Bronchial epithelial cell (primary cell): ENCODE results near the gene DYNC2LI1. TPM values are rescaled to one million over a fixed set of nuclear protein-coding genes. Genes with fewer than 3 reads are reported as not detected.

Source experiments
- DNase-seq: peaks from one replicate; pipeline ENCODE4 v3.0.0-alpha.2; 2010; ENCODE audit warnings: low read depth
- FAIRE-seq: peaks from 2 replicates; lab custom pipeline; 2011; peaks lifted over from hg19 to GRCh38; lab: Jason Lieb, UNC
- H3K27me3 ChIP-seq: 2 replicates; pipeline ENCODE4 v1.5.1; 2011; ENCODE audit warnings: low read length; ENCODE audit not compliant: control insufficient read depth, insufficient read depth
- H3K36me3 ChIP-seq: 2 replicates; pipeline ENCODE4 v1.5.1; 2011; ENCODE audit warnings: low read length; ENCODE audit not compliant: control insufficient read depth, insufficient read depth
- H3K4me3 ChIP-seq: 2 replicates; pipeline ENCODE4 v1.5.1; 2011; ENCODE audit warnings: mild to moderate bottlenecking, low read depth, low read length, control low read depth
- CTCF ChIP-seq: IDR thresholded peaks from 2 replicates; pipeline ENCODE4 v1.5.1; 2011; ENCODE audit warnings: mild to moderate bottlenecking, moderate library complexity, low read length, control low read depth, inconsistent platforms; ENCODE audit not compliant: insufficient read depth, severe bottlenecking
- total RNA-seq: library from RNA; depleted of rRNA; stranded (reverse); fragments of >200 nt; gene quantifications from 2 replicates; pipeline ENCODE4 v1.2.1, GENCODE V29; 2014

The DYNC2LI1 gene
- total RNA-seq, 1 donor from 2014 or later = 8.2 TPM

GRCh38 chr2:43826305-43827250 lies 52.7 kb downstream of the DYNC2LI1 start:
- TF ChIP-seq CTCF = no peak
- Histone ChIP-seq H3K36me3 (no peaks in the 10 kb centered on the region), H3K4me3 (no peak overlapping the region), H3K27me3 (peaks cover 5% of the 10 kb centered on the region)
- DNase-seq (no peak), FAIRE-seq (no peak)

- TF ChIP-seq CTCF = no peak
- no peak for FAIRE-seq
- peaks cover 8% of the 10 kb centered on the region for H3K27me3 ChIP-seq
- DNase-seq = no peak
- H3K4me3 ChIP-seq = no peak overlapping the region
- H3K36me3 ChIP-seq = no peaks in the 10 kb centered on the region
These were observed 57.9 kb downstream of the DYNC2LI1 start for GRCh38 chr2:43831543-43832294.

DNA sequence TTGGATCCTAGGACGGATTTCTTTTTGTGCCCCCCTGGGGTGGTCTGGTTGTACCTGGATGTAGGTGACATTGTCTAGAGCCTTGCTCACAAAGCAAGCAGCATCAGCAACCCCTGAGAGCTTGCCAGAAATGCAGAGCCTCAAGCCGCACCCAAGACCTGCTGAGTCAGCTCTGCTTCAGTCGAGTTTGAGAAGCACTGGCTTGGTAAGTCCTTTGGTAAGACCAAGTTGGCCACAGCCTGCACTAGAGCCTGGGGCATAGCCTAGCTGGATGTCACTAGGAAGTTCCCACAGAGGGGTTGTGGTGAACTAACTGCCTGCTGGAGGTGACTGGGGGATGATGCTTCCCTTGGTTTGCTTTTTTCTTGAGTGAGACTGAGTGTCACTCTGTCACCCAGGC lies 58.6 kb downstream of the DYNC2LI1 start:
- Histone ChIP-seq H3K4me3 (no peak overlapping the region), H3K36me3 (no peaks in the 10 kb centered on the region), H3K27me3 (peaks cover 8% of the 10 kb centered on the region)
- FAIRE-seq (no peak), DNase-seq (peak; percentile 21)
- TF ChIP-seq CTCF = no peak

GRCh38 chr2:43837033-43837432 lies 63.2 kb downstream of the DYNC2LI1 start:
- DNase-seq = no peak
- TF ChIP-seq CTCF = no peak
- no peak overlapping the region for H3K4me3 ChIP-seq
- no peaks in the 10 kb centered on the region for H3K36me3 ChIP-seq
- no peak for FAIRE-seq
- H3K27me3 ChIP-seq = peaks cover 3% of the 10 kb centered on the region

- DNase-seq = no peak
- no peak for FAIRE-seq
These were observed 64.2 kb downstream of the DYNC2LI1 start for GRCh38 chr2:43837831-43838559.

More at GRCh38 chr2:43837831-43838559, 64.2 kb downstream of the DYNC2LI1 start:
- Histone ChIP-seq H3K27me3 (peaks cover 2% of the 10 kb centered on the region), H3K36me3 (no peaks in the 10 kb centered on the region), H3K4me3 (no peak overlapping the region)
- TF ChIP-seq CTCF = no peak
